Left cardiac atrium (tissue), 4 donors: ENCODE results near the gene MCM8. TPM values are rescaled to one million over a fixed set of nuclear protein-coding genes. Genes with fewer than 3 reads are reported as not detected.
"Not testable (repeated sequence)": the region's sequence is repeated elsewhere in the genome, so short reads cannot be mapped to it uniquely, and the experiment has no call there.

Experiments used
- ATAC-seq, 2 donors: fragments of 200-7000 bp; cut with Tn5 transposase; one replicate each; pipeline ENCODE4 v1.9.1; 2020; ENCODE audit warnings: mild to moderate bottlenecking in 2 of 2, moderate library complexity in 2 of 2
- DNase-seq: peaks from one replicate; pipeline ENCODE4 v3.0.0-alpha.2; 2020
- intact Hi-C, 2 donors: fragments of 100-400 bp; cut with DNase I; formaldehyde crosslinking; loops; one replicate each; pipeline versions ENCODE4 v1.14.1 to v1.15.1; 2022 to 2023
- total RNA-seq, 2 donors: library from RNA; stranded (reverse); fragmentation: NEBNext Ultra II Directional; extraction: Animal tissue kit (Norgen Biotek cat#: 25700); gene quantifications; one replicate each; pipeline ENCODE4 v1.2.1, GENCODE V29; 2021
- donor health status: DM: no; HTN: yes; CAD: no.
- donor health status: DM: no; HTN: yes; CAD: no; lungs with severe emphysema.
- donor health status: DM: yes; HTN: yes; CAD: no.
- donor health status: Dilated cardiomyopathy.

Gene MCM8
- total RNA-seq, 2 donors from 2014 or later: 6.8 to 7.2 TPM

DNA sequence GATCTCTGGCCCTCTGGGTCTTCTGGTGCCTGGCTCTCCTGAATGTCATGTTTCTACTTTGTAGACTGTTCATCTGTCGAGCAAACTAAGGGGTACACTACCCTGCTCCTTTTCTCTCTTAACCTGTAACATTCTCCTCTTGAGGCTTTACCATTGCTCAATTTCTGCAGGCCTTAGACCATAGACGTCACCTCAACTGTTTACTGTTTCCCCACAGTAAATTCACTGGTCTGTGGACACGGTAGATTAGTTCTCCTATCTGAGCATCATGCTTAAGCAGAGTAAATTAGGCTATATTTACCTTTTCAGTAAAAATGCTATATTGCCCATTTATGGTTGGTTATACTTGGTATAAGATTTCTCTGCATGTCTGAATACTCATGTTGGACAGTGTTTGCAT lies 40.5 kb downstream of the MCM8 start:
- intact Hi-C loops: no loop called here
- ATAC-seq (no peak), DNase-seq (no peak)

DNA sequence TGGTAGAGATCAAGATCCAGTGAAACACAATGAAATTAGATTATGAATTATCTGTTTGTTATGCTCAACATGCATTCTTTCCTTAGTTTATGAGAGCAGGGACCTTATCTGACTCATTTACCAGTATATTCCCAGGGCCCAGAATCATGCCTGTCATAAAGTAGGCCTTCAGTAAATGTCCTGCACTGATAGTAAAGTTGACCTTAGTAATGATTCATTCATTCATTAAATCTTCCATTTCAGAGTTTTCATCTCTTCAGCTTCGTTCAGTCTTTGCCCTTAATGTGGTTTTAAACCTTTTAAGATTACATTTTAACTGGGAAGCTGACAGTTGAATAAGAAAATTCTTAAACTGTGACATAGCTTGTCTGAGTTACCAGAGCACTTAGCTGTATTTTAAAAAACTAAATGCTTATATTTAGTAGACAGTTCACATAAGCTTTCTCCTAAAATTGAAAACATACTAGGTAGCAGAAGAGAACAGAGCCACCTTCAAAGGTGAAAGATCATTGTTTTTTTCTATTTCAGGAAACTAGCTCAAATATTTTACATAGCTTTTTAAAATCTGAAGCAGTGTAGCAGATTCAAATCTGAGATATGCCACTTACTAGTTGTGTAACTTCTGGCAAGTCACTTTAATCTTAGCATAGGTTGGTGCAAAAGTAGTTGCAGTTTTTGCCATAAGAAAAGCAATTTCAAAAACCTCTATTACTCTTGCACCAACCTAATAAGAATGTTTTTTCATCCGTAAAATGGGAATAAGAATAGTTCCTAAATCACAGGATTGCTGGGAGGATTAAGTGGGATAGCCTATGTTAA lies 41.4 kb downstream of the MCM8 start:
- no peak for ATAC-seq
- intact Hi-C loops: no loop called here
- no peak for DNase-seq

DNA sequence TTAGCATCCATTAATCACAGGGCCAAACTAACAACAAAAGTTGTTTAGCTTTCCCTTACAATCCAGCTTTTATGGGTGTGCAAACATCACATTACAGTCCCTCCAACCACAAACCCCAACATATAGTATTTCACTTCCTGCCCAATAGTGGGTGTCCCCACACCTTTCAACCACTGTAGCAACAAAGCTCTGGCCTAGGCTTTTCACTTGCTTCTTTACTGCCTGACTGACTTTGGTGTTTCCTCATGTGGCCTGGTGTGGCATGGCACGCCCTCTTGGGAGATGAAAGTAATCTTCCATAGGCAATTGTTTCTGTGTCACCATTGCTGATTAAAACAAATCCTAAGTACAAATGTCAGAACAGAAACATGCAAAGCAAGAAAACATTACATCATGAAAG lies 46.3 kb downstream of the MCM8 start:
- intact Hi-C loops: no loop called here
- ATAC-seq (peak in 1 of 2 donors; percentile 53), DNase-seq (no peak)

DNA sequence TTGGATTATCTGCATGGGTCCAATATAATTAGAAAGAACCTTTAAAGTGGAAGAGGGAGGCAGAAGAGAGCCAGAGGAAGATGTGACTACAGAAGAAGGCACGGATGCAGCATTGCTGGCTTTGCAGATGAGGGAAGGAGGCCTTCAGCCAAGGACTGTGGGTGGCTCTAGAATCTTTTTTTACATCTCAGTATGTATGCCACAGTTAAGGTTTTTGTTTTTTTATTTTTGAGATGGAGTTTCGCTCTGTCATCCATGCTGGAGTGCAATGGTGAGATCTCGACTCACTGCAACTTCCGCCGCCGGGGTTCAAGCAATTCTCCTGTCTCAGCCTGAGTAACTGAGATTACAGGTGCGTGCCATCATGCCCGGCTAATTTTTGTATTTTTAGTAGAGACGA lies 49.3 kb downstream of the MCM8 start:
- DNase-seq: no peak
- ATAC-seq: no peak
- intact Hi-C loops: no loop called here

DNA sequence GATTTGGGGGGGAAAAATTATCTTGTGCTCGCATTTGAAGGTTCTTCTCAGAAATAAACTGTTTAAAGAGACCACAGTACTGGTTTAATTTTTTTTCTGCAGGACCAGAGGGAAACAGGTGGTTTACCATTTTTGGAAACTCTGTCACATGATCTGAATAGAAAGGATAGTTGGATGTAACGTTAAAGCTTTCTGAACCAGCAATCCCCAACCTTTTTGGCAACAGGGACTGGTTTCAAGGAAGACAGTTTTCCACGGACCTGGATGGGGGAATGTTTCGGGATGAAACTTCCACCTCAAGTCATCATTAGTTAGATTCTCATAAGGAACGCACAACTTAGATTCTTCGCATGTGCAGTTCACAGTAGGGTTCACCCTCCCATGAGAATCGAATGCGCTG lies 50.4 kb downstream of the MCM8 start:
- ATAC-seq (no peak), DNase-seq (no peak)
- intact Hi-C loops: no loop called here

DNA sequence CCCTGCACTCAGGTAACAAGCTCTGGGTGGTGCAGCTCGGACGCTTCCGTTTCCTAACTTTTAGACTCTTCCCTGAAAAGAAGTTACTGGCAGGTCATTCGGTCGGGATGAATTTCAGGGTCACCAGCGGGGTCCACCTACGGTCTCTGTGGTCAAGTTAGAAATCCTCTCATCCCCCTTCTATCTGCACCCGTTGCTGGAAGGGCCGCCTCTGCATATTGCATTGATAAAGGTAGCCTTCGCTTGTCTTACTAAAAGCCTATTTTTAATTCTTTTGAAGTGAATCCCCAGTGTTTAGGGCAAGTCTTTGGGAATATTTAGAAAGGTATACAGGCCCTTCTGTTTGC lies 56.1 kb downstream of the MCM8 start:
- intact Hi-C loops: no loop called here
- no peak for DNase-seq
- no peak for ATAC-seq

DNA sequence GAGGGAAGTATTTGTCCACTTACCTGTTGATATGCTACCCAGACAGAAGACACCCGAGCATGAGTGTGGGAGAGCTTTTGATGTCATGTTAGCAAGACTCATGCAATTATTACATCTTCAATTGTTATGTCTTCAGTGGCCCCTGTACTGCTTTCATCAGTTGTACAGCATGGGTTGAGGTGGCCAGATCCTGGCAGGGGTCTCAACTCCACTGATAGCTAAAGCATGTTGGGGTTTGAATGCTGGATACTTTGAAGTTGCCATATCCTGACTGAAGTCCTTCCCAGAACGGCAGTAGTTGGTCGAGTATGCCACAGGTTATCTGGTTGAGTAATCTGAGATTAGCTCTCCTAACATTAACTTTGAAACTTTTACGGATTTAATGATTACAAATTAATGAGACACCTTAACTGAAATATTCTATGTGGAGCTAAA lies 56.7 kb downstream of the MCM8 start:
- DNase-seq (no peak), ATAC-seq (no peak)
- intact Hi-C loops: no loop called here

DNA sequence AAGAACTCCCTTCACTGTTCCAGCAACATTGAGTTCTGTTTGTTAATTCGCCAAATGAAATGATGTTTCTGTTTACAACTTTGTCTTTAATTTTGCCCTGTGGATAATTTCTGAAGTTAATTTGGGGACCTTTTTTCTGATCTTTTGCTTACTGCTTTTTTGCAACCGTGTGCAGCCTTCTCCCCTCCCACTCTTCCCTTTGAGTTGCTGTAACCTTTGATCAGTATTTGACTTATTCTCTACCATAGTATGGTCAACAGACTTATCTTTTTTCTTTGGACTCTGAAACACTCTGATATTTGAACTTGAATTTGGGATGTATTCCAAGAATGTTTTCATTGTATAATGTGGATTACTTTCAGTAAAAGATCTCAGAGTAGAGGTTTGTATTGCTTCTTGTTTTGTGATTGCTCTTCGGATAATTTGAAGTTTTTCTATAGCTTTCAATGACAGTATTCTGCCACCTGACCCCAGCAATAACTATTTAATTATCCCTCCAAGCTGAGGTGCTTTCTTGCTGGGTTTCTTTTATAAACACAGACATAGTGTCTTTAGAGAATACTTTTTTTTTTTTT lies 57.2 kb downstream of the MCM8 start:
- DNase-seq (no peak), ATAC-seq (no peak)
- intact Hi-C loops: loop anchor here in 1 of 2 donors (2.0 kb wide), 1 partner anchor 67 kb away; no protein-coding TSS in a partner anchor

DNA sequence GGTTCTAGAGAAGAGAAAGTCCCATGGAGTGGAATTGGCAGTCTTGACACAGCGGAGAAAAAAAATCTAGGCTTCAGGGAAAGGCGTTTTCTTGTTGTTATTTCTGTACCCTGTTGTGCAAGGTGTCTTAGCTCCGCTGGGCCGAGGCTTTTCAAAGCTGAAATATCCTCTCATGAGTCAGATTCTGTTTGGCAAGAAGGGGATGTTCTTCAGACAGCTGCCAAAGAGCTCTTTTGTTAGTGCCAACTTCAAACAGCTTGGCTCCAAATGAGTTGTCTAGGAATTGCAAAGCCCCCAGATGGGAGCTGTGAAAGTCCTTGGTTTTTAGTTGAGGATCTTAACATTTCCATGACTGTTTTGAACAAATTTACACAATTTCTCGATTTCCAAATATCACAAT lies 57.8 kb downstream of the MCM8 start:
- peak; percentile 61 for DNase-seq

DNA sequence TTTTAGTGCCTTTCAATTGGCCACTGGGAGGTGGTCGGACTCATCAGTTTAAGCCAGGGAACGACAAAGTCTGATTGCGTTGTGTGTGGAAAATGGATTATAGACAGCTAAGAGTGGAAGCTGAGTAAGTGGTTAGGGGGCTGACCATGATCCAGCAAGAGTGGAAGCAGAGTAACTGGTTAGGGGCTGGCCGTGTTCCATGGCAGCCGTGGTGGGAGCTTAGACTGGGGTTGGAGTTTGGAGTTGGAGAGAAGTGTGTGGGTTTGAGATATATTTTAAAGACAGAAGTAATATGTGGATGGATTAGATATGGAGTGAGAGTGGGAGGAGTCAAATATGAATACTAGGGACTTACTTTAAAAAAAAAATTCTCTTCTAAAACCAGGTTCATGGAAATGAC lies 61.7 kb downstream of the MCM8 start:
- intact Hi-C loops: no loop called here
- ATAC-seq (no peak), DNase-seq (no peak)

More for the DNA sequence above, 57.8 kb downstream of the MCM8 start:
- intact Hi-C loops: loop anchor here in 1 of 2 donors (2.0 kb wide), 1 partner anchor 67 kb away; no protein-coding TSS in a partner anchor
- ATAC-seq: peak; percentile 29 to 64

DNA sequence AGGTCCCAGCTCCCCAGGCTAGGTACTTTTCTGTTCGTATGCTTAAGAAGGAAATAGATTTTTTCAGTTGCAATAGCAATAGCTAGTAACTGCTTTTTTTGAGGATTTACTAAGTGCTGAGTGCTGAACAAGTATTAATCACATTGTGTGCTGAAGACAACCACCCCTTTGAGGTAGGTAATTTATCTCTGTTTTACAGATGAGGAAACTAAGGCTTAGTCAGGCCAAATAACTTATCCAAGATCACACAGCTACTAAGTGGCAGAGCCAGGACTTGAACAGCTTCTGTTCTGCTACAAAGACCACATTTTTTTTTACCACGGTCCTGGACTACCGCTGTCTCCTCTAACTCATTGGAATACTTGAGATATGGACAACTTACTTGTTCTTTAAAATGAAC lies 63.6 kb downstream of the MCM8 start:
- intact Hi-C loops: no loop called here
- ATAC-seq (no peak), DNase-seq (no peak)

DNA sequence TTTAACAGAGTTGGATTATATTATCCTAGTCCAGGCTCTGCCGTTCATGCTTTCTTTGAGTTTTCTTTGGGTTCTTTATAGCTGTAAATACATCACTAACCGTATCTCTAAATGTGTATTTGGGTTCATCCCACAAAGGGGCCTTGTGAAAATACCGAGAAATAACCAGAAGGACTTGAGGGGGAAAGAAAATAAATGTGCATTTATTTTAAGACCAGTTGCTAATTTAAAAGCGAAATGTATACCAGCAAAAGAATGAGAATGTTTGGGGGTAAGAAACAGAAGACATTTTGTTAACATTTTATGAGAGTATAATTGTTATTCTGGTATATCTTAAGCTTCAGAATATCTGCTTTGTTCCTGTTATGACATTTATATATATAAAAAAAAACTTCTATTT lies 64.5 kb downstream of the MCM8 start:
- intact Hi-C loops: no loop called here
- ATAC-seq: no peak
- no peak for DNase-seq

DNA sequence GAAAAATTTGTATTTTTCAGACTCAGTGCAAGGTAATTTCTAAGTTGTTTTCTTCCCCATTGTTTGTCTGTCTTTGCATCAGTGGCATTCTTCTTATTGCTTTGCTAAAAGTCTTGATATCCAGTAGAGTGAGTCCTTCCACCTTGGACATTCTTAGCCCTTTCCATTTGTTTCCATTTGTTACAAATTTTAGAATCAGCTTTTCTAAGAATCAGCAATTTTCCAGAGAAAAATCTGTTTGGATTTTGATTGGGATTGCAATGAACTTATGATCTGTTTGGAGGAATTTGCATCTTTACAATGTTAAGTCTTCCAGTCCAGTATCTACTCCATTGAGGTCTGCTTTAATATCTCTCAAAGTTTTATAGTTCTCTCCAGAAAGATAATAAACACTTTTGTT lies 67.0 kb downstream of the MCM8 start:
- intact Hi-C loops: no loop called here
- no peak for DNase-seq
- no peak for ATAC-seq

DNA sequence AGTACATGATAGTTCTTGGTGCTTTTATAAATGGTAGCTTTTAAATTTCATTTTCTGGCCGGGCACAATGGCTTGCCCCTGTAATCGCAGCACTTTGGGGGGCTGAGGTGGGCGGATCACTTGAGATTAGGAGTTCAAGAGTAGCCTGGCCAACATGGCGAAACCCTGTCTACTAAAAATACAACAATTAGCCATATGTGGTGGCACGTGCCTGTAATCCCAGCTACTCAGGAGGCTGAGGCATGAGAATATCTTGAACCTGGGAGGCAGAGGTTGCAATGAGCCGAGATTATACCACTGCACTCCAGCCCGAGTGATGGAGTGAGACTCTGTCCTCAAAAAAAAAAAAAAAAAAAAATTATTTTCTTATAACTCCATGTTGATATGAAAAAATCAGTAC lies 67.4 kb downstream of the MCM8 start:
- DNase-seq (no peak), ATAC-seq (peak in 1 of 2 donors; percentile 27)
- intact Hi-C loops: no loop called here

DNA sequence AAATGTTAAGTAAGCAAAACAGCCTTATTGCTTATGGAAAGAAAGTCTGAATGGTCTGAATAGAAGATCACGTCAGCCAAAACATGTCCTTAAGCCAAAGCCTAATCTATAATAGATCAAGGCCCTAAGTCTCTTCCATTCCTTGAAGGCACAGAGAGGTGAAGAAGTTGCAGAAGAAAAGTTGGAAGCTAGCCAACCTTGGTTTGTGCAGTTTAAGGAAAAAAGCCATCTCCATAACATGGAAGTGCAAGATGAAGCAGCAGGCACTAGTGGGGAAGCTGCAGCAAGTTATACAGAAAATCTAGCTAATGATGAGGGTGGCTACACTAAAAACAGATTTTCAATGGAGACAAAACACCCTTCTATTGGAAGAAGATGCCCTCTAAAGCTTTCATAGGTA lies 74.3 kb downstream of the MCM8 start:
- DNase-seq (no peak), ATAC-seq (no peak)
- intact Hi-C loops: no loop called here

DNA sequence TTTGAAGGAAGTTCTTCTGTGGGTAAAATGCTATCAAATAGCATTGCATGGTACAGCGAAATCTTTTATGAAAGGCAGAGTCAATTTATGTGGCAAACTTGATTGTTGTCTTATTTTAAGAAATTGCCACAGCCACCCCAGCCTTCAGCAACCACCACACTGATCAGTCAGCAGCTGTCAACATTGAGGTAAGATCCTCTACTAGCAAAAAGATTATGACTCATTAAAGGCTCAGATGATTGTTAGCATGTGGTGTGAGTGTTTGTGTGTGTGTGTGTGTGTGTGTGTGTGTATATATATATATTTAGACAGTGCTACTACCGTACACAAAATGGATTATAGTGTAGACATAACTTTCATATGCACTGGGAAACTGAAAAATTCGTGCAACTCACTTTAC lies 75.6 kb downstream of the MCM8 start:
- no peak for DNase-seq
- peak in 1 of 2 donors; percentile 54 for ATAC-seq
- intact Hi-C loops: no loop called here

DNA sequence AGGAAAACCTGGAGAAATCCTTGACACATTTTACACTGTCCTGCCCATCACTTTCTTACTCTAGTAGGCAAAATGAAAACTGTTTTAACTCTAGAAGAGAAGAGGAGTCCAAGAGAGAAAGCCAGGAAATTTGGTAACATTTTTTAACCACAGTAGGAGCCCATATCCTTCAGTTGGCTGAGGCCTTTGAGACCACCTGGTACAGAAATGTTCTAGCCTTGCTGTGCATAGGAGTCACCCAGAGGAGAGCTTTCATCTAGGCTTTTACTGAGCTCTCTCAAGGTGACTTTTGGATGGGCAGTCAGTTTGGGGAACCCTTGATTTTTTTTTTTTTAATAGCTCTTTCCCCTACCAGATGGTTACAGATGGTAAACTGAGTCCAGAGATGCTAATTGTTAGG lies 78.4 kb downstream of the MCM8 start:
- intact Hi-C loops: no loop called here

DNA sequence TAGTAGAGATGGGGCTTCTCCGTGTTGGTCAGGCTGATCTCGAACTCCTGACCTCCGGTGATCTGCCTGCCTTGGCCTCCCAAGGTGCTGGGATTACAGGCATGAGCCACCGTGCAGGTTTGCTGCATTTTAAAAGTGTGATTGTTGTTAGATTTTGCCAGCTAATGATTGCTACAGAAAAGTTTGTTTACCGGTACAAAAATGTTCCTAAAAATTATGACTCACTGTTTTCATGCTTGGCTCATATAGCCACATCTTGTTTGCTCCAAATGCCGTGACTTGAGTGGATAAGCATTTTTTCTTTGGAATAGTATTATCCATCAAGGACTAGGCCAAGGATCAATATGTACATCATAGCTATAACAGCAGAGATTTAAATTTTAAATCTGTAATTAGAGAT lies 79.1 kb downstream of the MCM8 start:
- ATAC-seq: no peak
- intact Hi-C loops: no loop called here
- no peak for DNase-seq

More for the DNA sequence above, 78.4 kb downstream of the MCM8 start:
- ATAC-seq (no peak), DNase-seq (no peak)

DNA sequence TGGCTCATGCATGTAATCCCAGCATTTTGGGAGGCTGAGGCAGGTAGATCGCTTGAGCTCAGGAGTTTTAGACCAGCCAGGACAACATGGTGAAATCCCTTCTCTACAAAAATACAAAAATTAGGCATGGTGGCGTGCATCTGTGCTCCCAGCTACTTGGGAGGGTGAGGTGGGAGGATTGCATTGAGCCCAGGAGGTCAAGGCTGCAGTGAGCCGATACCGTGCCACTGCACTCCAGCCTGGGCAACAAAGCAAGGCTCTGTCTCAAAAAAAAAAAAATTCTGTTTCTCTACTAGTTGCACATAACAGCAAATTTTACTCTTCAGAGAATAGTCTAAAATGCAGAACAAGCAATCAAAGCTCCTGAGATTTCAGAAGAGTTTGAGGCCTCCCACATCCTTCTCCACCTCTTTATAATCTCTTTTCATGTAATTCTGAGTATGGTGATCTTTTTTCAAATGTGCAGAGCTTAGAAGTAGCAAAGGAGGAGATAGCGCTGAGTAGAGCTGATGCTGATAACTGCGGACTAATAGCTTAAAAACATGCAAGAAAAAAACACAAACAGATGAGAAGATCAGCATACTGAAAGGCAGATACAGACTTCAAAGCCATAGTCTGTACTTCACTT lies 80.1 kb downstream of the MCM8 start:
- intact Hi-C loops: loop anchor here in 1 of 2 donors (5.0 kb wide), 1 partner anchor 47 kb away; no protein-coding TSS in a partner anchor
- peak in 1 of 2 donors; percentile 45 for ATAC-seq
- DNase-seq: no peak

DNA sequence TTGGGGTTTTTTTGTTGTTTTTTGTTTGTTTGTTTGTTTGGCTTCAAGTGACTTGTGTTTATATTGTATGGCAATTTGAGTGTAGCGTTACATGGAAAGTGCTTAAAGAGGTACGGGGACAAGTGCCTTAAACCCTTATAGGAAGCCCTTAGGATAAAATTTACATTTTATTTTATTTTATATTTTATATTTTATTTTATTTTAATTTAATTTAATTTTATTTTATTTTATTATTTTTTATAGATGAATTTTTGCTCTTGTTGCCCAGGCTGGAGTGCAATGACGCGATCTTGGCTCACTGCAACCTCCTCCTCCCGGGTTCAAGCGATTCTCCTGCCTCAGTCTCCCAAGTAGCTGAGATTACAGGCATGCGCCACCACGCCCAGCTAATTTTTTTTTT lies 82.5 kb downstream of the MCM8 start:
- intact Hi-C loops: loop anchor here in 1 of 2 donors (5.0 kb wide), 1 partner anchor 44 kb away; no protein-coding TSS in a partner anchor
- ATAC-seq, DNase-seq: not testable (repeated sequence)
